Prostate gland (tissue), 2 donors: ENCODE results near the gene ENC1.
"Not testable (repeated sequence)": the region's sequence is repeated elsewhere in the genome, so short reads cannot be mapped to it uniquely, and the experiment has no call there.

Experiments used
- CTCF ChIP-seq, 4 experiments: fragments of 200-600 bp in 2 of 4; fragments of 450-650 bp in 2 of 4; sonication (generic) in 2 of 4; IDR thresholded peaks; 1 replicate in 3 of 4; 2 replicates in 1 of 4; pipeline ENCODE4 v1.5.1; 2016 to 2019; ENCODE audit warnings: antibody characterized with exemption in 4 of 4, mild to moderate bottlenecking in 2 of 4, moderate library complexity in 2 of 4
- POLR2A ChIP-seq: fragments of 450-650 bp; IDR thresholded peaks from one replicate; pipeline ENCODE4 v1.6.1; 2016; ENCODE audit warnings: antibody characterized with exemption, mild to moderate bottlenecking
- POLR2AphosphoS5 ChIP-seq: sonication (generic); formaldehyde crosslinking; IDR thresholded peaks from one replicate; pipeline ENCODE4 v1.6.1; 2017; ENCODE audit warnings: antibody characterized with exemption

GRCh38 chr5:74676466-74676865, 35.9 kb upstream of the ENC1 start:
- not testable (repeated sequence) for TF ChIP-seq CTCF (IDR thresholded peaks at IDR 0.05); POLR2A; POLR2AphosphoS5
